ENCODE results near the gene ZBTB8B. TPM values are rescaled to one million over a fixed set of nuclear protein-coding genes. Genes with fewer than 3 reads are reported as not detected.
A peak's percentile ranks its signal among the peaks of the same experiment; 100 is the strongest.
"Not testable (repeated sequence)": the region's sequence is repeated elsewhere in the genome, so short reads cannot be mapped to it uniquely, and the experiment has no call there.

Gene ZBTB8B
- total RNA-seq (2014; rRNA removed; shearing (Covaris generic); ENCODE audit: low replicate concordance): not detected in 2 replicates

GRCh38 chr1:32464716-32465577 is at the start of gene ZBTB8B:
TSS of gene ZBTB8B (plus strand) at chr1:32465072. CDS start at chr1:32470625, 5,553 bp downstream.
- Histone ChIP-seq H3K9me2 (replicated peaks; ENCODE audit: insufficient read depth, low read length) (no peaks in the 10 kb centered on the region), H3K4me1 (ENCODE audit: low read length) (no peaks in the 10 kb centered on the region), H3K4me3 (ENCODE audit: low read length) (no peak within 1 kb of the TSS), H3K27ac (ENCODE audit: low read length) (no peak within 1 kb of the TSS), H4K20me1 (ENCODE audit: insufficient read depth, low read depth, low read length) (no peaks in the 10 kb centered on the region), H3K36me3 (ENCODE audit: insufficient read depth, low read length) (no peaks in the 10 kb centered on the region), H2AFZ (ENCODE audit: low read length) (no peak within 1 kb of the TSS), H3K79me2 (ENCODE audit: low read length) (no peaks in the 10 kb centered on the region), H3K9ac (ENCODE audit: low read length) (no peak within 1 kb of the TSS), H3K4me2 (ENCODE audit: low read depth, low read length, poor library complexity, severe bottlenecking) (no peak within 1 kb of the TSS), H3K27me3 (ENCODE audit: low read length) (no peaks in the 10 kb centered on the region), H3K9me3 (ENCODE audit: low read length) (no peaks in the 10 kb centered on the region)
- no peak for DNase-seq

- no peak for DNase-seq
- Histone ChIP-seq H4K20me1 (ENCODE audit: insufficient read depth, low read depth, low read length) (no peaks in the 10 kb centered on the region), H2AFZ (ENCODE audit: low read length) (no peak overlapping the region), H3K27me3 (ENCODE audit: low read length) (no peaks in the 10 kb centered on the region), H3K4me3 (ENCODE audit: low read length) (no peak overlapping the region), H3K36me3 (ENCODE audit: insufficient read depth, low read length) (no peaks in the 10 kb centered on the region), H3K4me2 (ENCODE audit: low read depth, low read length, poor library complexity, severe bottlenecking) (no peak overlapping the region), H3K27ac (ENCODE audit: low read length) (no peak overlapping the region), H3K9me3 (ENCODE audit: low read length) (no peaks in the 10 kb centered on the region), H3K4me1 (ENCODE audit: low read length) (peaks cover 22% of the 10 kb centered on the region), H3K9me2 (replicated peaks; ENCODE audit: insufficient read depth, low read length) (no peaks in the 10 kb centered on the region), H3K9ac (ENCODE audit: low read length) (no peak overlapping the region), H3K79me2 (ENCODE audit: low read length) (no peaks in the 10 kb centered on the region)
Measured at GRCh38 chr1:32421775-32422174, 43.1 kb upstream of the ZBTB8B start.

- H3K4me2 ChIP-seq (ENCODE audit: low read depth, low read length, poor library complexity, severe bottlenecking): peak overlapping the region; percentile 58
- H2AFZ ChIP-seq (ENCODE audit: low read length): no peak overlapping the region
- peak; percentile 62 for DNase-seq
- no peaks in the 10 kb centered on the region for H4K20me1 ChIP-seq (ENCODE audit: insufficient read depth, low read depth, low read length)
- H3K27me3 ChIP-seq (ENCODE audit: low read length): no peaks in the 10 kb centered on the region
- H3K9me3 ChIP-seq (ENCODE audit: low read length): no peaks in the 10 kb centered on the region
- H3K36me3 ChIP-seq (ENCODE audit: insufficient read depth, low read length): no peaks in the 10 kb centered on the region
- H3K4me3 ChIP-seq (ENCODE audit: low read length): peak overlapping the region; percentile 45; the same call in 1 of the 2 replicates
- H3K79me2 ChIP-seq (ENCODE audit: low read length): no peaks in the 10 kb centered on the region
- H3K9ac ChIP-seq (ENCODE audit: low read length): 0 out of 2 replicates have a peak overlapping the region, but pooled peaks have one; percentile 1
- H3K27ac ChIP-seq (ENCODE audit: low read length): no peak overlapping the region
- H3K9me2 ChIP-seq (replicated peaks; ENCODE audit: insufficient read depth, low read length): no peaks in the 10 kb centered on the region
- peaks cover 24% of the 10 kb centered on the region for H3K4me1 ChIP-seq (ENCODE audit: low read length)
Measured at GRCh38 chr1:32426489-32427255, 38.2 kb upstream of the ZBTB8B start.

- Histone ChIP-seq H3K4me1 (ENCODE audit: low read length) (peaks cover 24% of the 10 kb centered on the region), H3K27ac (ENCODE audit: low read length) (no peak overlapping the region), H3K9me3 (ENCODE audit: low read length) (no peaks in the 10 kb centered on the region), H3K36me3 (ENCODE audit: insufficient read depth, low read length) (no peaks in the 10 kb centered on the region), H2AFZ (ENCODE audit: low read length) (no peak overlapping the region), H3K4me2 (ENCODE audit: low read depth, low read length, poor library complexity, severe bottlenecking) (no peak overlapping the region), H3K4me3 (ENCODE audit: low read length) (no peak overlapping the region), H3K27me3 (ENCODE audit: low read length) (no peaks in the 10 kb centered on the region), H4K20me1 (ENCODE audit: insufficient read depth, low read depth, low read length) (no peaks in the 10 kb centered on the region), H3K79me2 (ENCODE audit: low read length) (no peaks in the 10 kb centered on the region), H3K9me2 (replicated peaks; ENCODE audit: insufficient read depth, low read length) (no peaks in the 10 kb centered on the region), H3K9ac (ENCODE audit: low read length) (no peak overlapping the region)
- peak; percentile 24 for DNase-seq
Measured at GRCh38 chr1:32427264-32427963, 37.5 kb upstream of the ZBTB8B start.

GRCh38 chr1:32431736-32432400 is 33.0 kb upstream of the ZBTB8B start:
- peak; percentile 36 for DNase-seq
- Histone ChIP-seq H3K9me2 (replicated peaks; ENCODE audit: insufficient read depth, low read length) (no peaks in the 10 kb centered on the region), H2AFZ (ENCODE audit: low read length) (no peak overlapping the region), H3K79me2 (ENCODE audit: low read length) (no peaks in the 10 kb centered on the region), H3K4me2 (ENCODE audit: low read depth, low read length, poor library complexity, severe bottlenecking) (no peak overlapping the region), H4K20me1 (ENCODE audit: insufficient read depth, low read depth, low read length) (no peaks in the 10 kb centered on the region), H3K9me3 (ENCODE audit: low read length) (no peaks in the 10 kb centered on the region), H3K4me1 (ENCODE audit: low read length) (peaks cover 8% of the 10 kb centered on the region), H3K27me3 (ENCODE audit: low read length) (no peaks in the 10 kb centered on the region), H3K27ac (ENCODE audit: low read length) (no peak overlapping the region), H3K9ac (ENCODE audit: low read length) (no peak overlapping the region), H3K36me3 (ENCODE audit: insufficient read depth, low read length) (no peaks in the 10 kb centered on the region), H3K4me3 (ENCODE audit: low read length) (no peak overlapping the region)

- no peaks in the 10 kb centered on the region for H4K20me1 ChIP-seq (ENCODE audit: insufficient read depth, low read depth, low read length)
- H3K9me3 ChIP-seq (ENCODE audit: low read length): no peaks in the 10 kb centered on the region
- no peak overlapping the region for H2AFZ ChIP-seq (ENCODE audit: low read length)
- no peak overlapping the region for H3K9ac ChIP-seq (ENCODE audit: low read length)
- H3K4me2 ChIP-seq (ENCODE audit: low read depth, low read length, poor library complexity, severe bottlenecking): no peak overlapping the region
- no peaks in the 10 kb centered on the region for H3K9me2 ChIP-seq (replicated peaks; ENCODE audit: insufficient read depth, low read length)
- no peak overlapping the region for H3K4me3 ChIP-seq (ENCODE audit: low read length)
- H3K27me3 ChIP-seq (ENCODE audit: low read length): no peaks in the 10 kb centered on the region
- H3K27ac ChIP-seq (ENCODE audit: low read length): no peak overlapping the region
- no peak for DNase-seq
- no peaks in the 10 kb centered on the region for H3K36me3 ChIP-seq (ENCODE audit: insufficient read depth, low read length)
- H3K79me2 ChIP-seq (ENCODE audit: low read length): no peaks in the 10 kb centered on the region
- no peaks in the 10 kb centered on the region for H3K4me1 ChIP-seq (ENCODE audit: low read length)
Measured at GRCh38 chr1:32438136-32438535, 26.7 kb upstream of the ZBTB8B start.

GRCh38 chr1:32438777-32439176 is 26.1 kb upstream of the ZBTB8B start:
- not testable (repeated sequence) for H3K36me3 ChIP-seq (ENCODE audit: insufficient read depth, low read length); H2AFZ ChIP-seq (ENCODE audit: low read length); H4K20me1 ChIP-seq (ENCODE audit: insufficient read depth, low read depth, low read length); DNase-seq; H3K9me3 ChIP-seq (ENCODE audit: low read length); H3K27ac ChIP-seq (ENCODE audit: low read length); H3K4me1 ChIP-seq (ENCODE audit: low read length); H3K4me3 ChIP-seq (ENCODE audit: low read length); H3K27me3 ChIP-seq (ENCODE audit: low read length); H3K9me2 ChIP-seq (replicated peaks; ENCODE audit: insufficient read depth, low read length); H3K9ac ChIP-seq (ENCODE audit: low read length); H3K79me2 ChIP-seq (ENCODE audit: low read length); H3K4me2 ChIP-seq (ENCODE audit: low read depth, low read length, poor library complexity, severe bottlenecking)

Measured in Karpas-422 (cell line).